IMR-90 (cell line): Measurements from ENCODE around the gene ADAMTSL4. TPM values are rescaled to one million over a fixed set of nuclear protein-coding genes. Genes with fewer than 3 reads are reported as not detected.
A peak's percentile ranks its signal among the peaks of the same experiment; 100 is the strongest.

Experiments
- ATAC-seq: fragments of 200-7000 bp; cut with Tn5 transposase; 2 replicates; pipeline ENCODE4 v1.9.1; 2020; ENCODE audit warnings: low read depth, mild to moderate bottlenecking, moderate library complexity
- BruUV-seq: library from RNA; stranded (reverse); fragments of 400-500 nt; replicated peaks from 2 replicates; lab custom pipeline; 2021; lab: Mats Ljungman, UMichigan
- CTCF ChIA-PET: fragments of 300-600 bp; formaldehyde crosslinking; extraction: SDS; loops from one replicate; lab custom pipeline; 2021; ENCODE audit warnings: antibody characterized with exemption; lab: Yijun Ruan, JAX
- POLR2A ChIA-PET: fragments of 300-600 bp; sonication (Branson Sonifier 250); formaldehyde crosslinking; loops from one replicate; lab custom pipeline; 2022; ENCODE audit warnings: antibody characterized with exemption; ENCODE audit not compliant: unreplicated experiment; lab: Charles Lee
- DNase-seq: peaks from one replicate; pipeline ENCODE4 v3.0.0; 2013
- H2AFZ ChIP-seq: replicated peaks from 2 replicates; pipeline ENCODE3; 2013; ENCODE audit warnings: low read length, mild to moderate bottlenecking; ENCODE audit not compliant: poor library complexity
- H2AK5ac ChIP-seq: 2 replicates; pipeline ENCODE4 v1.6.1; 2013; ENCODE audit warnings: low read depth, low read length, inconsistent platforms
- H2AK9ac ChIP-seq: replicated peaks from 2 replicates; pipeline ENCODE3; 2013; ENCODE audit warnings: mild to moderate bottlenecking, low read depth, low read length, moderate library complexity; ENCODE audit not compliant: poor library complexity
- H2BK120ac ChIP-seq: 2 replicates; pipeline ENCODE4 v1.6.1; 2013; ENCODE audit warnings: low read depth, low read length, inconsistent platforms
- H2BK15ac ChIP-seq: 3 replicates; pipeline ENCODE4 v1.6.1; 2013; ENCODE audit warnings: low read depth, low read length, inconsistent platforms
- H2BK20ac ChIP-seq: 2 replicates; pipeline ENCODE4 v1.6.1; 2013; ENCODE audit warnings: low read depth, mild to moderate bottlenecking, inconsistent platforms, low read length, moderate library complexity
- H2BK5ac ChIP-seq: 2 replicates; pipeline ENCODE4 v1.6.1; 2013; ENCODE audit warnings: mild to moderate bottlenecking, low read depth, low read length, inconsistent platforms; ENCODE audit not compliant: poor library complexity, severe bottlenecking
- H3K14ac ChIP-seq: replicated peaks from 2 replicates; pipeline ENCODE4 v1.6.1; 2013; ENCODE audit warnings: low read depth, low read length, inconsistent platforms
- H3K18ac ChIP-seq: 2 replicates; pipeline ENCODE4 v1.6.1; 2013; ENCODE audit warnings: low read depth, low read length, control low read depth
- H3K23ac ChIP-seq: 2 replicates; pipeline ENCODE4 v1.6.1; 2013; ENCODE audit warnings: low read depth, low read length, inconsistent platforms
- H3K27ac ChIP-seq: 2 replicates; pipeline ENCODE4 v1.5.1; 2013; ENCODE audit warnings: mild to moderate bottlenecking, control low read depth, low read length; ENCODE audit not compliant: insufficient read depth
- H3K27me3 ChIP-seq: 2 replicates; pipeline ENCODE4 v1.6.1; 2013; ENCODE audit warnings: low read length; ENCODE audit not compliant: control insufficient read depth, insufficient read depth
- H3K36me3 ChIP-seq: 2 replicates; pipeline ENCODE4 v1.6.1; 2013; ENCODE audit warnings: low read length, mixed read lengths; ENCODE audit not compliant: control insufficient read depth, insufficient read depth
- H3K4ac ChIP-seq: 2 replicates; pipeline ENCODE4 v1.6.1; 2013; ENCODE audit warnings: low read depth, low read length, inconsistent platforms
- H3K4me1 ChIP-seq: 2 replicates; pipeline ENCODE4 v1.6.1; 2013; ENCODE audit warnings: low read length, mixed read lengths; ENCODE audit not compliant: control insufficient read depth, insufficient read depth
- H3K4me2 ChIP-seq: 2 replicates; pipeline ENCODE4 v1.6.1; 2013; ENCODE audit warnings: low read depth, mild to moderate bottlenecking, control low read depth, low read length, moderate library complexity
- H3K4me3 ChIP-seq: 2 replicates; pipeline ENCODE4 v1.5.1; 2013; ENCODE audit warnings: low read depth, mild to moderate bottlenecking, control low read depth, low read length, moderate library complexity; ENCODE audit not compliant: insufficient read depth
- H3K56ac ChIP-seq: 2 replicates; pipeline ENCODE4 v1.6.1; 2013; ENCODE audit warnings: low read length, inconsistent platforms; ENCODE audit not compliant: insufficient read depth; ENCODE audit errors: extremely low read depth
- H3K79me1 ChIP-seq, 2 experiments: 2 replicates each; pipeline ENCODE4 v1.6.1; 2013; ENCODE audit warnings: low read length in 2 of 2, inconsistent platforms in 1 of 2, low read depth in 1 of 2
- H3K9ac ChIP-seq: 2 replicates; pipeline ENCODE4 v1.6.1; 2013; ENCODE audit warnings: low read depth, low read length, control low read depth
- H3K9me1 ChIP-seq: 2 replicates; pipeline ENCODE4 v1.6.1; 2013; ENCODE audit warnings: low read length, inconsistent platforms; ENCODE audit not compliant: insufficient read depth
- H3K9me3 ChIP-seq: 2 replicates; pipeline ENCODE4 v1.6.1; 2013; ENCODE audit warnings: low read length; ENCODE audit not compliant: control insufficient read depth, insufficient read depth
- H4K20me1 ChIP-seq: 2 replicates; pipeline ENCODE4 v1.6.1; 2013; ENCODE audit warnings: low read length, inconsistent platforms; ENCODE audit not compliant: insufficient read depth
- H4K5ac ChIP-seq: 2 replicates; pipeline ENCODE4 v1.6.1; 2013; ENCODE audit warnings: mild to moderate bottlenecking, low read depth, low read length, control low read depth
- H4K8ac ChIP-seq, 2 experiments: 2 replicates each; pipeline ENCODE4 v1.6.1; 2013; ENCODE audit warnings: low read depth in 2 of 2, low read length in 2 of 2, control low read depth in 1 of 2, inconsistent platforms in 1 of 2
- H4K91ac ChIP-seq: 2 replicates; pipeline ENCODE4 v1.6.1; 2013; ENCODE audit warnings: low read depth, low read length, inconsistent platforms; ENCODE audit not compliant: insufficient read depth
- CHD1 ChIP-seq: IDR thresholded peaks from 2 replicates; pipeline ENCODE4 v1.6.1; 2012; ENCODE audit warnings: low read depth, low read length, improper control_type of control experiment
- WGBS, 2 experiments: methylation state at CpG; one replicate each; pipeline versions ENCODE4 v1.1.5 to v1.1.7; 2013; ENCODE audit warnings: missing lambda C conversion rate in 2 of 2; ENCODE audit not compliant: insufficient read length in 1 of 2; ENCODE audit errors: extremely low coverage in 2 of 2; 5-methylcytosine and 5-hydroxymethylcytosine counted together
- dilution Hi-C: fragments of 300-500 bp; cut with HindIII; formaldehyde crosslinking; loops from one replicate; pipeline ENCODE4 v1.14.3; 2018; ENCODE audit warnings: low sequenced_read_pairs; ENCODE audit not compliant: unreplicated experiment
- in situ Hi-C: fragments of 300-500 bp; cut with MboI; formaldehyde crosslinking; loops from 3 replicates; pipeline ENCODE4 v1.14.3; 2019; ENCODE audit warnings: low sequenced_read_pairs, inconsistent platforms, mixed read lengths
- intact Hi-C: fragments of 100-400 bp; cut with micrococcal nuclease; formaldehyde crosslinking; loops from 2 replicates; pipeline ENCODE4 v1.10.0; 2022
- microRNA-seq, 2 experiments: library from miRNA; stranded (forward) in 1 of 2; unstranded in 1 of 2; fragments of 10-50 nt in 1 of 2; fragments of <30 nt in 1 of 2; gene quantifications in 1 of 2; microRNA quantifications in 1 of 2; one replicate each; pipeline versions ENCODE3 to v1.1.0; 2013 to 2020; ENCODE audit not compliant: insufficient read depth in 1 of 2, insufficient read length in 1 of 2, unreplicated experiment in 1 of 2
- polyA plus RNA-seq, 3 experiments: library from polyadenylated mRNA; depleted of rRNA; stranded (reverse); fragments of >200 nt; gene quantifications; 2 replicates each; pipeline ENCODE4 v1.2.3, GENCODE V29; 2012; ENCODE audit warnings: low replicate concordance in 1 of 3
- small RNA-seq, 5 experiments: library from RNA; depleted of rRNA; stranded (forward); fragments of <200 nt; gene quantifications; one replicate each; pipeline ENCODE3, GENCODE V24; 2012
- total RNA-seq: library from RNA; depleted of rRNA; stranded (reverse); fragments of >200 nt; gene quantifications from 2 replicates; pipeline ENCODE4 v1.2.3, GENCODE V29; 2012; rRNA removed
- TF ChIP-seq, protein P1 (sequence below): fragments of 150-350 bp; IDR thresholded peaks from 2 replicates; pipeline ENCODE4 v1.6.1; 2017; ENCODE audit warnings: mild to moderate bottlenecking, antibody characterized with exemption, low read length, low read depth

Gene ADAMTSL4
- total and polyA plus RNA-seq, 2 of the 4 experiments (the other 2 are of a cell fraction) = 0.54 to 12.2 TPM

GRCh38 chr1:150609732-150610131 is 60.5 kb downstream of the ADAMTSL4 start:
- Histone ChIP-seq H3K4ac (peak overlapping the region; percentile 63; the same call in 1 of the 2 replicates), H3K27me3 (no peaks in the 10 kb centered on the region), H2AFZ (no peak overlapping the region), H3K36me3 (peaks cover 2% of the 10 kb centered on the region; the same call in 1 of the 2 replicates), H3K4me1 (peaks cover 16% of the 10 kb centered on the region), H4K91ac (peak overlapping the region; percentile 36), H2AK9ac (no peak overlapping the region), H4K5ac (peak overlapping the region; percentile 99), H3K4me2 (peak overlapping the region; percentile 75), H3K79me1 (peaks cover 6 to 52% of the 10 kb centered on the region in 2 experiments; a peak in 3 of 4 replicates), H2AK5ac (peak overlapping the region; percentile 24), H3K23ac (peak overlapping the region; percentile 66; the same call in 1 of the 2 replicates), H3K14ac (peak overlapping the region; percentile 79), H2BK15ac (peak overlapping the region; percentile 59; the same call in 2 of the 3 replicates), H2BK20ac (peak overlapping the region; percentile 44), H2BK5ac (peak overlapping the region; percentile 65), H3K9me1 (no peaks in the 10 kb centered on the region), H3K18ac (peak overlapping the region; percentile 97), H4K20me1 (peaks cover 3% of the 10 kb centered on the region; the same call in 1 of the 2 replicates), H3K56ac (no peak overlapping the region), H4K8ac (peak overlapping the region; percentile 56 to 81; a peak in 3 of 4 replicates), H3K4me3 (no peak overlapping the region), H3K27ac (peak overlapping the region; percentile 96), H3K9me3 (no peaks in the 10 kb centered on the region), H2BK120ac (peak overlapping the region; percentile 67), H3K9ac (peak overlapping the region; percentile 78; the same call in 1 of the 2 replicates)
- CTCF ChIA-PET = interaction anchor here (0.6 to 1.0 kb wide), 2 partner anchors 49 to 147 kb away, joined by 3 to 4 read pairs; no protein-coding TSS in a partner anchor
- ATAC-seq (no peak), DNase-seq (peak; percentile 30)
- intact Hi-C loops = loop anchor here (2.0 kb wide), 1 partner anchor 31 kb away; the partner anchor contains the start of gene MCL1
- POLR2A ChIA-PET = interaction anchor here (0.6 to 0.9 kb wide), 2 partner anchors 39 to 42 kb away, joined by 3 to 6 read pairs; no protein-coding TSS in a partner anchor
- TF ChIP-seq, protein P1, sequence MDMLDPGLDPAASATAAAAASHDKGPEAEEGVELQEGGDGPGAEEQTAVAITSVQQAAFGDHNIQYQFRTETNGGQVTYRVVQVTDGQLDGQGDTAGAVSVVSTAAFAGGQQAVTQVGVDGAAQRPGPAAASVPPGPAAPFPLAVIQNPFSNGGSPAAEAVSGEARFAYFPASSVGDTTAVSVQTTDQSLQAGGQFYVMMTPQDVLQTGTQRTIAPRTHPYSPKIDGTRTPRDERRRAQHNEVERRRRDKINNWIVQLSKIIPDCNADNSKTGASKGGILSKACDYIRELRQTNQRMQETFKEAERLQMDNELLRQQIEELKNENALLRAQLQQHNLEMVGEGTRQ = peak; percentile 37; the same call in 1 of the 2 replicates
- TF ChIP-seq CHD1 = no peak
- BruUV-seq = no TSS peak
- WGBS, 2 experiments = 61% methylated on average over 2 of the region's 2 CpGs; no CpG with 5 or more reads in 1 of the 2 experiments
- in situ Hi-C loops = loop anchor here (5.0 kb wide), 1 partner anchor 32 kb away; the partner anchor contains the start of gene MCL1
- dilution Hi-C loops = no loop called here

Small RNA genes lying within 50 kb of the gene (microRNA-seq; reads per million reads assigned to microRNA genes)
- gene MIR4257 (ENCODE audit: insufficient read depth in 1 of 2, insufficient read length in 1 of 2, unreplicated experiment in 1 of 2) (0 reads per million in 2 experiments), gene RF00015 (ENCODE audit: insufficient read depth, insufficient read length) (not detected), gene RF00561 (ENCODE audit: insufficient read depth, insufficient read length) (not detected), gene RN7SL473P (ENCODE audit: insufficient read depth, insufficient read length) (not detected), gene RN7SL600P (ENCODE audit: insufficient read depth, insufficient read length) (not detected)

Small RNA genes lying within 50 kb of the gene (small RNA-seq; reads per million reads assigned to genes)
- 0 reads per million in 5 experiments for gene MIR4257
- gene RF00015 = 0 reads per million in 5 experiments
- 0 reads per million in 5 experiments for gene RF00561
- 0 to 0.04 (median 0) reads per million in 5 experiments for gene RN7SL473P
- 0 to 0.59 (median 0.15) reads per million in 5 experiments for gene RN7SL600P

Other genes with a start within 250 kb of the ADAMTSL4 start
- gene PRPF3, start 227.9 kb upstream of the ADAMTSL4 start, total RNA-seq = 52.9 and 63.3 TPM in 2 replicates
- 33.3 and 40.8 TPM in 2 replicates for gene PRPF3, start 227.9 kb upstream of the ADAMTSL4 start, polyA plus RNA-seq (2012; rRNA removed)
- 3.9 and 5.3 TPM in 2 replicates for gene RPRD2, start 185.3 kb upstream of the ADAMTSL4 start, total RNA-seq
- gene RPRD2, start 185.3 kb upstream of the ADAMTSL4 start, polyA plus RNA-seq (2012; rRNA removed) = 11.6 and 13.9 TPM in 2 replicates
- 10.9 and 12.2 TPM in 2 replicates for gene TARS2, start 62.0 kb upstream of the ADAMTSL4 start, total RNA-seq
- 20.4 and 21.8 TPM in 2 replicates for gene TARS2, start 62.0 kb upstream of the ADAMTSL4 start, polyA plus RNA-seq (2012; rRNA removed)
- gene ECM1, start 41.3 kb upstream of the ADAMTSL4 start, total RNA-seq = 17.2 and 20.1 TPM in 2 replicates
- gene ECM1, start 41.3 kb upstream of the ADAMTSL4 start, polyA plus RNA-seq (2012; rRNA removed) = 230 and 264 TPM in 2 replicates
- gene FALEC, start 33.7 kb upstream of the ADAMTSL4 start, total RNA-seq = not detected in 2 replicates
- gene FALEC, start 33.7 kb upstream of the ADAMTSL4 start, polyA plus RNA-seq (2012; rRNA removed) = 0.26 TPM in 1 of 2 replicates, not detected in the other
- gene MCL1, start 30.2 kb downstream of the ADAMTSL4 start, total RNA-seq = 142 and 212 TPM in 2 replicates
- gene MCL1, start 30.2 kb downstream of the ADAMTSL4 start, polyA plus RNA-seq (2012; rRNA removed) = 79.5 and 88.4 TPM in 2 replicates
- gene ENSA, start 80.2 kb downstream of the ADAMTSL4 start, total RNA-seq = 53.2 and 62.8 TPM in 2 replicates
- gene ENSA, start 80.2 kb downstream of the ADAMTSL4 start, polyA plus RNA-seq (2012; rRNA removed) = 89.4 and 96.5 TPM in 2 replicates
- gene GOLPH3L, start 147.7 kb downstream of the ADAMTSL4 start, total RNA-seq = 9.5 and 11.7 TPM in 2 replicates
- gene GOLPH3L, start 147.7 kb downstream of the ADAMTSL4 start, polyA plus RNA-seq (2012; rRNA removed) = 8.7 and 11.0 TPM in 2 replicates
- not detected in 2 replicates for gene HORMAD1, start 171.5 kb downstream of the ADAMTSL4 start, total RNA-seq
- gene HORMAD1, start 171.5 kb downstream of the ADAMTSL4 start, polyA plus RNA-seq (2012; rRNA removed) = not detected in 2 replicates
- 0.18 and 0.56 TPM in 2 replicates for gene CTSS, start 216.4 kb downstream of the ADAMTSL4 start, total RNA-seq
- gene CTSS, start 216.4 kb downstream of the ADAMTSL4 start, polyA plus RNA-seq (2012; rRNA removed) = 0.47 and 0.48 TPM in 2 replicates